Measurements from ENCODE around the gene MTCH1. TPM values are rescaled to one million over a fixed set of nuclear protein-coding genes. Genes with fewer than 3 reads are reported as not detected.
"Not testable (repeated sequence)": the region's sequence is repeated elsewhere in the genome, so short reads cannot be mapped to it uniquely, and the experiment has no call there.

MTCH1 gene
- polyA plus RNA-seq, 1 donor from 2014 or later = 69.5 TPM

GRCh38 chr6:37008484-37009465 lies 22.8 kb upstream of the MTCH1 start:
- H3K27me3 Mint-ChIP-seq = no peaks in the 10 kb centered on the region
- H3K27ac Mint-ChIP-seq = peak overlapping the region in 2 of 3 donors; percentile 47 to 91
- H3K9me3 Mint-ChIP-seq = no peaks in the 10 kb centered on the region
- peaks cover 4% of the 10 kb centered on the region for H3K36me3 Mint-ChIP-seq
- peak overlapping the region; percentile 95 to 100 (median 98) for H3K4me3 Mint-ChIP-seq
- peaks cover 20 to 28% (median 23%) of the 10 kb centered on the region in 3 donors for H3K4me1 Mint-ChIP-seq

DNA sequence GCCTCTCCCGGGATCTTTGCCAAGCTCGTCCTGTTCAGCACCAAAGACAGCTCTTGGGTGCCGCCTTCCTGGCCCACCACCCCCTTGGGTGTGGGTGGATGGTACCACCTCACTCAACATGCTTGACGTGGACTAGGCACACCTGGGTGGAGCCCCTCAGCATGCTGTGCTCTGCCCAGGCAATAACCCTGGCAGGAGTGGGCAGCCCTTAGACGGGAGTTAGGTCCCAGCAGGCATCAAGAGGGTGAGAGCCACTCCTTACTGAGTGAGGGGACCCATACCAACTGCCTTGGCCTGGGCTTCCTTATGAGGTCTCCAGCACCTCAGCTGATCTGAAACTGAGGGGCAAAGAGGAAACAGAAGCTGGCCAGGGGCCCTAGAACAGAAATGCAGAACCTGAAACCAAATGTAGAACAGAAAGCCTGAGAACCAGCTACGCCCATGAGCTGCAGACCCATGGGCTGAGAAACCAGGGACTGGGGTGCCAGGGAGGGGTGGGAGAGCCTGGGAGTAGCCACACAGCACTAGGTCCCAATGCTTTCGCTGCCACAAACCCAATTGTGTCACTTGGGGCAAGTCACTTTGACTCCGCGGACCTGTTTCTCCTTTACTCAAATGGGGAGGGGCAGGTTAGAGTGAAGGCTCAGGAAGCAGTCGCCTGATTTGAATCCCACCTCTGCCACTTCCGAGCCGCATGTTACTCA lies 21.5 kb upstream of the MTCH1 start:
- Mint-ChIP-seq H3K27ac (peak overlapping the region; percentile 91 to 99 (median 96)), H3K27me3 (no peaks in the 10 kb centered on the region), H3K4me3 (peak overlapping the region; percentile 95 to 100 (median 98)), H3K36me3 (peaks cover 4% of the 10 kb centered on the region), H3K4me1 (peaks cover 22 to 35% (median 26%) of the 10 kb centered on the region in 3 donors), H3K9me3 (no peaks in the 10 kb centered on the region)

- H3K4me1 Mint-ChIP-seq = peaks cover 28 to 42% (median 32%) of the 10 kb centered on the region in 3 donors
Observed at GRCh38 chr6:37006793-37007339, 20.9 kb upstream of the MTCH1 start.

GRCh38 chr6:37005827-37006567 lies 20.0 kb upstream of the MTCH1 start:
- H3K36me3 Mint-ChIP-seq = peaks cover 4% of the 10 kb centered on the region
- H3K27ac Mint-ChIP-seq = peak overlapping the region; percentile 56 to 99 (median 96)
- peak overlapping the region; percentile 95 to 100 (median 98) for H3K4me3 Mint-ChIP-seq
- peaks cover 34 to 47% (median 35%) of the 10 kb centered on the region in 3 donors for H3K4me1 Mint-ChIP-seq
- H3K27me3 Mint-ChIP-seq = no peaks in the 10 kb centered on the region
- no peaks in the 10 kb centered on the region for H3K9me3 Mint-ChIP-seq

More at GRCh38 chr6:37006793-37007339, 20.9 kb upstream of the MTCH1 start:
- Mint-ChIP-seq H3K27me3 (no peaks in the 10 kb centered on the region), H3K36me3 (peaks cover 4% of the 10 kb centered on the region), H3K9me3 (no peaks in the 10 kb centered on the region), H3K27ac (peak overlapping the region; percentile 91 to 99 (median 96)), H3K4me3 (peak overlapping the region; percentile 95 to 100 (median 98))

DNA sequence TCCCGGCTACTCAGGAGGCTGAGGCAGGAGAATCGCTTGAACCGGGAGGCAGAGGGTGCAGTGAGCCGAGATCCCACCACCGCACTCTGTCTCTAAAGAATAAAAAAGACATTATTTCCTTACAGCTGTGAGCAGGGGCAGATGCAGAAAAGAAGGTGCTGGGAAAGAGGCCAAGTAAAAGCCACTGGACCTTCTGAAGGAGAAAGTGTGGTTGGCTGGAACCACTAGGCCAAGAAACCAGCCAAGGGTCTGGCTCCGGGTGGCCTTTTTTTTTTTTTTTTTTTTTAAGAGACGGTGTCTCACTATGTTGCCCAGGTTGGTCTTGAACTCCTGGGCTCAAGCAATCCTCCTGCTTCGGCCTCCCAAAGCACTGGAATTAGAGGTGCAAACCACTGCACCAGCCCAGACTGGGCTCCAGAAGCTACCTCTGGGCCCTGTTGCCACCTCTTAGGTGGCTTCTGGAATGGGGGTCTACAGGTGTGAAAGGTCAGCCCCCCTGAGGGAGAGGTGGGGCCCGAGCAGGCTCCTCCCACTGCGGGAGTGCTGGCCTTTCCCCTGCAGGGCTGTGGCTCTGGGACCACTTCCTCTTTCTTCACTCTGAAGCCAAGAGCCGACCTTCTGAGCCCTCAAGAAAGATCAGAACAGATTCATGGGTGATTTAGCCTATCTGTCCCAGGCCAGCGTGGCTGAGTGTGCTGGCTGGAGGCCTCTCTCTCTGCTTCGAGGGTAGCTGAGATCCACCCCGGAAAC lies 19.2 kb upstream of the MTCH1 start, which contains the start of gene FGD2:
TSS of gene FGD2 (plus strand) at position 595 of the 750 bp plus-strand sequence. CDS start 163 bp downstream, outside the sequence.
- no peaks in the 10 kb centered on the region for H3K27me3 Mint-ChIP-seq
- H3K9me3 Mint-ChIP-seq = no peaks in the 10 kb centered on the region
- H3K4me1 Mint-ChIP-seq = peaks cover 38 to 47% (median 39%) of the 10 kb centered on the region in 3 donors

GRCh38 chr6:37004044-37004980 lies 18.3 kb upstream of the MTCH1 start:
- Mint-ChIP-seq H3K4me3 (peak overlapping the region; percentile 88 to 100 (median 96)), H3K4me1 (peaks cover 39 to 40% (median 39%) of the 10 kb centered on the region in 3 donors), H3K36me3 (peaks cover 4% of the 10 kb centered on the region), H3K27me3 (no peaks in the 10 kb centered on the region), H3K9me3 (no peaks in the 10 kb centered on the region), H3K27ac (peak overlapping the region; percentile 56 to 95 (median 94))

More for the DNA sequence above, 19.2 kb upstream of the MTCH1 start, which contains the start of gene FGD2:
- H3K4me3 Mint-ChIP-seq = peak within 1 kb of the TSS; percentile 95 to 100 (median 98)
- peak within 1 kb of the TSS; percentile 56 to 99 (median 96) for H3K27ac Mint-ChIP-seq
- H3K36me3 Mint-ChIP-seq = peaks cover 4% of the 10 kb centered on the region

GRCh38 chr6:36999751-37000125 lies 13.7 kb upstream of the MTCH1 start:
- Mint-ChIP-seq H3K27me3 (peaks cover 2% of the 10 kb centered on the region), H3K4me1 (peaks cover 28 to 33% (median 32%) of the 10 kb centered on the region in 3 donors)

DNA sequence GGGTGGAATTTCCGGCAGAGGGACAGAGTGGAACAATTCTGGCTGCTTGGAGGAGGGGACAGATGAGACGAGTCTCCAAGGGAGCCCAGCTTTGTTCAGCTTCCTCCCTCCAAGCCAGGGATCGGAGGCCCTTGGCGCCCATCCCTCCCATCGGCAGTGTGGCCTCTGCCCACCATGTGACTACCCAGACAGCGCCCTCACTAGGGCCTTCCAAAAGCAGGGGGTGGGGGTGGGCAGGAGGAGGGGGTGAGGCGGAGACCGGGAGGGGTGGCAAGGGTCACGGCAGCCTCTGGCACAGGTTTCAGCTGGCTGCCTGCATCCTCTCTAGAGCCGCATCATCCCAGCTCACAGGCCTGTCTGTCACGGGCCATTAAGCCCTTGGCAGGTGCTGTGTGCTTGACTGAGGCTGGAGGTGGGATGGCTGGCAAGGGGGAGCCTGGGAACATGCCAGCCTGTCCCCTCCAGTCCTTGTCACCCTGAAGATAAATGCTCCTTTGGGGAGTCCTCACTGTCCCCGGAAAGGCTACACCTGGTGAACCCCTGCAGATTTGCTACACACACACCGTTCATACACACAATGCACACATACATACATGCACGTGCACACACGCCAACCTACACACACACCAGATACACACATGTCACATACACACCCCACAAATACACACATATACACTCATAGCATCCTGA lies 13.2 kb upstream of the MTCH1 start:
- H3K27ac Mint-ChIP-seq = peak overlapping the region in 1 of 3 donors; percentile 32
- peaks cover 23 to 29% (median 28%) of the 10 kb centered on the region in 3 donors for H3K4me1 Mint-ChIP-seq
- peaks cover 2% of the 10 kb centered on the region for H3K27me3 Mint-ChIP-seq
- H3K36me3 Mint-ChIP-seq = no peaks in the 10 kb centered on the region
- no peak overlapping the region for H3K4me3 Mint-ChIP-seq
- no peaks in the 10 kb centered on the region for H3K9me3 Mint-ChIP-seq

More at GRCh38 chr6:36999751-37000125, 13.7 kb upstream of the MTCH1 start:
- Mint-ChIP-seq H3K9me3 (no peaks in the 10 kb centered on the region), H3K27ac (peak overlapping the region in 1 of 3 donors; percentile 32), H3K4me3 (no peak overlapping the region), H3K36me3 (no peaks in the 10 kb centered on the region)

GRCh38 chr6:36998723-36999038 lies 12.7 kb upstream of the MTCH1 start:
- no peaks in the 10 kb centered on the region for H3K36me3 Mint-ChIP-seq
- H3K4me3 Mint-ChIP-seq = no peak overlapping the region
- no peak overlapping the region for H3K27ac Mint-ChIP-seq
- peaks cover 18 to 24% (median 23%) of the 10 kb centered on the region in 3 donors for H3K4me1 Mint-ChIP-seq
- peaks cover 2% of the 10 kb centered on the region for H3K27me3 Mint-ChIP-seq
- no peaks in the 10 kb centered on the region for H3K9me3 Mint-ChIP-seq

- H3K27me3 Mint-ChIP-seq = peaks cover 2% of the 10 kb centered on the region
- no peaks in the 10 kb centered on the region for H3K36me3 Mint-ChIP-seq
- no peak overlapping the region for H3K4me3 Mint-ChIP-seq
- peaks cover 16 to 22% (median 21%) of the 10 kb centered on the region in 3 donors for H3K4me1 Mint-ChIP-seq
- H3K9me3 Mint-ChIP-seq = no peaks in the 10 kb centered on the region
- H3K27ac Mint-ChIP-seq = peak overlapping the region in 1 of 3 donors; percentile 49
Observed at GRCh38 chr6:36997811-36998722, 12.1 kb upstream of the MTCH1 start.

DNA sequence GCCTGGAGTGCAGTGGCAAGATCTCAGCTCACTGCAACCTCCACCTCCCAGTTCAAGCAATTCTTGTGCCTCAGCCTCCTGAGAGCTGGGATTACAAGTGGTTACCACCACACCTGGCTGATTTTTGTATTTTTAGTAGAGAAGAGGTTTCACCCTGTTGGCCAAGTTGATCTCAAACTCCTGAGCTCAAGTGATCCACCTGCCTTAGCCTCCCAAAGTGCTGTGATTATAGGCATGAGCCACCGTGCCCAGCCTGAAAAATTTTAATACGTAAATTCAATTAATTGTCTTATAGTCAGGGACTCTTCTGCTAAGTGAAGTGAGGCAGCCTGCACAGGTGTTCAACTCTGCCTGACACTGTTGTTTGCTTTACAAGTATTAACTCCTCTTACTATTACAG lies 4.4 kb upstream of the MTCH1 start:
- not testable (repeated sequence) for H3K27me3 Mint-ChIP-seq, H3K36me3 Mint-ChIP-seq, H3K4me1 Mint-ChIP-seq, H3K9me3 Mint-ChIP-seq, H3K27ac Mint-ChIP-seq
- peak overlapping the region in 1 of 4 donors; percentile 45 for H3K4me3 Mint-ChIP-seq

Measured in IgD-negative memory B cell (primary cell).